NCI-H345 treated with DMSO at 0.1 percent for 48 hours (cell line): ENCODE measurements around the gene PPIH.
"Not testable (repeated sequence)": the region's sequence is repeated elsewhere in the genome, so short reads cannot be mapped to it uniquely, and the experiment has no call there.

ENCODE experiments used
- DNase-seq: peaks from one replicate; lab custom pipeline; 2025; ENCODE audit not compliant: unreplicated experiment; lab: John Stamatoyannopoulos, UW

The PPIH gene

DNA sequence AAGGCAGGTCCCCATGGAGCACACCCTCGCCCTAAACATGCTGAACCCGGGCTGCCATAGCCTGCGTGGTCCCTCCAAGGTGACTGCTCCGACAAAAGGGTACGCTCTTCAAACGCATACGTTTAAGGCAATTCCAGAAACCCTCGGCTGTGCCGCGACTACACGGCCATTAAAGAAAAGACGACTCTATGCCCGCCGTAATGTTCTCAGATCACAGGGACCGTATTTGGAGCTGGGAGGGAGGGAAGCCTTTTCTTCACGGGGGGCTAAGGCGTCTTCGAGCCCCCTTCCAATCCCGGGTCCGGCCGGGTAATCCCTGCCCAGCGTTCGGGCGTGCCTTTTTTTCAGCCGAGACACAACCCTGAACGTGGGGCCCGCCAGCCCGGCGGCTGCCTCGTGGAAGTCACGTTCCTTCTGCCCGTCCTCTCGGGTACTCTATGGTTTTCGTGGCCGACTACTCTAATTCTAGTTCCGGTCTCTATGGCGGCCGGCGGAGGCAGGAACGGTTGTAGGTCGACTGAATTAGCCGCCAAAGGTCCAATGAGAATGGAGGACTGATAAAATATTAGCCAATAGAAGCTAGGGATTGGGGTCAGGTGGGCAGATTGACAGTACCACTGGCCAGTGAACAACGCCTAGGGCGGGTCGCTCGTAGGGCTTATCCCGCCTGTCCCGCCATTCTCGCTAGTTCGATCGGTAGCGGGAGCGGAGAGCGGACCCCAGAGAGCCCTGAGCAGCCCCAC, 23.7 kb downstream of the PPIH start, which contains the start of gene YBX1:
Gene YBX1, plus strand, starts transcription at position 678 of the 743 bp plus-strand sequence. CDS start 148 bp downstream, outside the sequence.
- peak; percentile 99 for DNase-seq

GRCh38 chr1:42682484-42682738, 24.2 kb downstream of the PPIH start:
- DNase-seq: not testable (repeated sequence)

DNA sequence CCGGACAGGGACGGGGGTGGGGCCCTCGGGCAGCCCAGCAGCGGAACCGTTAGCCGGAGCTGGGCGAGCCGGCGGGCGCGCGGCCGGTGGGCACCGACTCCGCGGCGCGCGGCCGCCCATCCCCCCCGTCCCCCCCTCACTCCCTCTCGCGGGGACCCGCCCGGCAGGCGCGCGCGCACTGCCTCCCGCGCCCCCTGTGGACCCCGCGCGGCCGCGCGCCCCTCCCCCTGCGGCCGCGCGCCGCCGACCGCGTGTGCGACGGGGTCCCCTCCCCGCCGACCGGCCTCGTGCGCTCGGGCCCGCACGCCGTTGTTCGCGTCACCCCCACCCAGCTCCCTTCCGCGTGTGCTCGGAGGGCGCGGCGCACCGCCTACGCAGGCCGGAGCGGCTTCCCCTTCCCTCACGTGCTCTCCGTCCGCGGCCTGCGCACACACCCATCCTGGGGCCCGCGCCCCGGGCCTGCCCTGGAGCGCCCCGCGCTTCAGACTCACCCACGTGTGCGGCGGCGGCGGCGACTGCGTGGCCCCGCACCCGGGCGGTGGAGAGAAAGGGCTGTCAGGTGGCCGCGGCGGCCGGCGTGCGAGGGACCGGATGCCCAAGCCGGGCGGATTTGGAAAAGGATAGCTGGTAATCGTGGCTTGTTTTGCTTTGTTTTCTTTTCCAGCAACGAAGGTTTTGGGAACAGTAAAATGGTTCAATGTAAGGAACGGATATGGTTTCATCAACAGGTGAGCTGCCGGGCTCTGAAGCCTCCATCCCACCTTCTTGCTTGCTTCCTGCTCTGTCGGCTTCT, 24.7 kb downstream of the PPIH start:
- DNase-seq: no peak

DNA sequence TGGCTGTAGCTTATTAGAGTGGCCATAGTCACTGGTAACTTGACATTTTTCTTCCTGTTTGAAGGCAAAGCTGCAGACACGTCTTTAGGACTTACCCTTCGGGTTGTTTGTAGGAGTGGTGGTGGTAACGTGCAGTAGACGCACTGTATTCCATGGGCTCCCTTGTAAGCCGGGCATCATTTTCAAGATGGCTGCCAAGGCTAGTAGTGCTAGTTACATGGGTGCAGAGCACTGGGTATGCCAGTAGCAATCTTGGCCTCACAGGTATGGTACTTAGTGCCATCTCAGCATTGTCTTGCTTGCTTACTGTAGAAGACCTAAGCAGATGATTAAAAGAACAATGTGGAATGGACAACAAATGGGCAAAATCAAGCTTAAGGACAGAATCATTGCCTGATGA, 25.9 kb downstream of the PPIH start:
- no peak for DNase-seq

- DNase-seq: no peak
These were observed 28.2 kb downstream of the PPIH start for GRCh38 chr1:42686418-42686817.

GRCh38 chr1:42689912-42690311, 31.7 kb downstream of the PPIH start:
- no peak for DNase-seq

DNA sequence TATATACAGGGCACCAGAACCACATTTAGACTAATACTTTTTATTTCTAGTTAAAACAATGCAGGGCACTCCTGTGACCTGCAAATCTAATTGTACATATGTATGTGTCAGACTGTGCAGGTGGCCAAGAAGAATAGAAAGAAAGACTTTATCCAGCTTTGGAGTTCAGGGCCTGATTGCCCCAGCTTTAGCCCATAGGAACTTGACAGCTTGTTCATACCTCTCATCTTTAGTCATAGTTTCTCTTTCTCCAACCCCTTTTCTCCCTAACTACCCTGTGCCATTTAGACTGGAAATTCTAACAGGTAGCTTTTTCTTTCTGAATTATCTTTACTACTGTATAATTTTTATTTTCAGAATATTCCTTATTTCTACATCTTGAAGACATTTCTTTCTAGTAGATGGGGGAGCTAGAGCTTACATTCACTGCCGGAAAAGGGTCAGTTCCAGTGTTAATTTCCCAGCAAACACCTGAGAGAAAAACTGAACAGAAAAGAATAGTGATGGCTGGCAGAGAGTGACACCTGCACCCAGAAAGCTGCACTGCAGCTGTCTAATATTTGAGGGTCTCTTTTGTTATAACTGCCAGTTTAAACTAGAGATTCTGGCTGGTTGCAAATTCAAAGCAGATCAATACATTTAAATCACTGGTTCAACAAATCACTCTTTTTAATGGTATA, 32.4 kb downstream of the PPIH start:
- no peak for DNase-seq

GRCh38 chr1:42691157-42691498, 32.9 kb downstream of the PPIH start:
- DNase-seq: no peak

GRCh38 chr1:42692461-42692860, 34.2 kb downstream of the PPIH start:
- DNase-seq: no peak

- DNase-seq: no peak
These were observed 34.7 kb downstream of the PPIH start for GRCh38 chr1:42692911-42693310.

GRCh38 chr1:42698081-42698813, 40.0 kb downstream of the PPIH start:
- DNase-seq: no peak

- DNase-seq: no peak
These were observed 41.8 kb downstream of the PPIH start for GRCh38 chr1:42700006-42700405.

GRCh38 chr1:42703888-42704464, 45.8 kb downstream of the PPIH start:
- DNase-seq: no peak

DNA sequence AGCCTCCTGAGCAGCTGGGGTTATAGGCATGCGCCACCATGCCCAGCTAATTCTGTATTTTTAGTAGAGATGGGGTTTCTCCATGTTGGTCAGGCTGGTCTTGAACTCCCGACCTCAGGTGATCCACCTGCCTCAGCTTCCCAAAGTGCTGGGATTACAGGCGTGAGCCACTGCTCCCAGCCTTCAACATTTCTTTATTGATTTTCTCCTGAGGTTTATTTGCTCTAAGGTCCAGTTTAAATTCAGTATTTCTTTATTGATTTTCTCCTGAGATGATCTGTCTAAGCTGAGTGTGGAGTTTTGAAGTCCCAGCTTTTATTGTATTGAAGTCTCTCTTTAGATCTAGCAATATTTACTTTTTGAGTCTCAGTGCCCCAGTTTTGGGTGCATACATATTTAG, 54.6 kb downstream of the PPIH start:
- DNase-seq: not testable (repeated sequence)

- DNase-seq: no peak
These were observed 55.1 kb downstream of the PPIH start for GRCh38 chr1:42713293-42713692.

- not testable (repeated sequence) for DNase-seq
These were observed 56.2 kb downstream of the PPIH start for GRCh38 chr1:42714441-42714840.

GRCh38 chr1:42720868-42721267, 62.6 kb downstream of the PPIH start:
- DNase-seq: no peak

- DNase-seq: no peak
These were observed 63.7 kb downstream of the PPIH start for GRCh38 chr1:42721926-42722325.

GRCh38 chr1:42722403-42722802, 64.2 kb downstream of the PPIH start:
- not testable (repeated sequence) for DNase-seq

DNA sequence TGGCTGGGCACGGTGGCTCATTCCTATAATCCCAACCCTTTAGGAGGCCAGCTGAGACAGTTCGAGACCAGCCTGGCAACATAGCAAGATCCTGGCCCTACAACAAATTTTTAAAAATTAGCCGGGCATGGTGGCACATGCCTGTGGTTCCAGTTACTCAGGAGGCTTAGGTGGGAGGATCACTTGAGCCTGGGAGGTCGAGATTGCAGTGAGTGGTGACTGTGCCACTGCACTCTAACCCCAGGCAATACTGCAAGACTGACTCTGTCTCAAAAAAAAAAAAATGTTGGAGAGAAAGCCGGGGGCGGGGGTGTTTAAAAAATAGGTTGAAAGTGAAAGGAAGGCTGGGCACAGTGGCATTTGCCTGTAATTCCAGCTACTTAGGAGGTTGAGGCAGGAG, 65.3 kb downstream of the PPIH start:
- no peak for DNase-seq

GRCh38 chr1:42725820-42726219, 67.6 kb downstream of the PPIH start:
- DNase-seq: not testable (repeated sequence)
